T-cell (primary cell): ENCODE results near the gene PLSCR2. TPM values are rescaled to one million over a fixed set of nuclear protein-coding genes. Genes with fewer than 3 reads are reported as not detected.

Source experiments
- ATAC-seq, 4 experiments: fragments of 200-7000 bp in 3 of 4; fragments of 150-1000 bp in 1 of 4; cut with Tn5 transposase; replicated peaks in 1 of 4; 1 replicate in 3 of 4; 2 replicates in 1 of 4; pipeline ENCODE4 v1.10.0; 2021; ENCODE audit warnings: moderate library complexity in 3 of 4, mild to moderate bottlenecking in 2 of 4, moderate number of reproducible peaks in 1 of 4
- CTCF ChIA-PET, 2 donors: fragments of 300-600 bp; sonication (Branson Sonifier 250); formaldehyde crosslinking; loops; one replicate each; lab custom pipeline; 2022; ENCODE audit warnings: antibody characterized with exemption in 2 of 2; lab: Charles Lee
- POLR2A ChIA-PET, 2 donors: fragments of 300-600 bp; sonication (Branson Sonifier 250); formaldehyde crosslinking; loops; one replicate each; lab custom pipeline; 2022; ENCODE audit warnings: antibody characterized with exemption in 2 of 2; lab: Charles Lee
- DNase-seq, 35 experiments: peaks; one replicate each; pipeline versions ENCODE4 v3.0.0 to v3.0.0-alpha.2; 2013 to 2023
- H3K27ac ChIP-seq: one replicate; pipeline ENCODE4 v1.5.1; 2013; ENCODE audit warnings: low read length
- H3K27me3 ChIP-seq, 2 experiments: replicated peaks in 1 of 2; 1 replicate in 1 of 2; 2 replicates in 1 of 2; pipeline versions ENCODE4 v1.6.1 to v1.7.0; 2013; ENCODE audit warnings: low read length in 1 of 2, mixed read lengths in 1 of 2; ENCODE audit not compliant: control insufficient read depth in 2 of 2, insufficient read depth in 2 of 2; ENCODE audit errors: extremely low read depth in 1 of 2
- H3K36me3 ChIP-seq, 2 donors: 1 replicate in 1 of 2; 2 replicates in 1 of 2; pipeline versions ENCODE4 v1.6.1 to v1.7.0; 2013; ENCODE audit warnings: low read length in 1 of 2; ENCODE audit not compliant: control insufficient read depth in 2 of 2, insufficient read depth in 1 of 2; ENCODE audit errors: extremely low read depth in 1 of 2
- H3K4me1 ChIP-seq, 2 experiments: 1 replicate in 1 of 2; 2 replicates in 1 of 2; pipeline versions ENCODE4 v1.6.1 to v1.7.0; 2013; ENCODE audit warnings: low read length in 2 of 2, mixed read lengths in 1 of 2; ENCODE audit not compliant: insufficient read depth in 2 of 2, control insufficient read depth in 1 of 2; ENCODE audit errors: extremely low read depth in 1 of 2
- H3K4me3 ChIP-seq, 2 donors: 1 replicate in 1 of 2; 2 replicates in 1 of 2; pipeline versions ENCODE4 v1.5.1 to v1.7.0; 2013; ENCODE audit warnings: mild to moderate bottlenecking in 2 of 2, low read length in 1 of 2, moderate library complexity in 1 of 2; ENCODE audit not compliant: control insufficient read depth in 1 of 2; ENCODE audit errors: extremely low read depth in 1 of 2
- H3K9me3 ChIP-seq: 2 replicates; pipeline ENCODE4 v1.7.0; 2013
- H3K27ac Mint-ChIP-seq, 2 donors: one replicate each; pipeline ENCODE4 v1.8.0; 2020 to 2021; ENCODE audit warnings: mild to moderate bottlenecking in 2 of 2, mixed read lengths in 2 of 2
- H3K27me3 Mint-ChIP-seq, 2 donors: one replicate each; pipeline ENCODE4 v1.8.0; 2021 to 2022; ENCODE audit warnings: mixed read lengths in 2 of 2
- H3K36me3 Mint-ChIP-seq: one replicate; pipeline ENCODE4 v1.8.0; 2021; ENCODE audit warnings: mixed read lengths
- H3K4me1 Mint-ChIP-seq, 3 donors: one replicate each; pipeline ENCODE4 v1.8.0; 2020 to 2022; ENCODE audit warnings: mixed read lengths in 3 of 3, mild to moderate bottlenecking in 1 of 3
- H3K4me3 Mint-ChIP-seq, 3 donors: one replicate each; pipeline ENCODE4 v1.8.0; 2020 to 2022; ENCODE audit warnings: mild to moderate bottlenecking in 3 of 3, mixed read lengths in 3 of 3, moderate library complexity in 3 of 3
- H3K9me3 Mint-ChIP-seq, 3 donors: one replicate each; pipeline ENCODE4 v1.8.0; 2020 to 2022; ENCODE audit warnings: mixed read lengths in 3 of 3
- WGBS: methylation state at CpG from one replicate; pipeline ENCODE4 v1.1.5; 2013; ENCODE audit warnings: missing lambda C conversion rate; ENCODE audit not compliant: insufficient coverage; 5-methylcytosine and 5-hydroxymethylcytosine counted together
- total RNA-seq, 35 experiments: library from RNA in 6 of 35; stranded (reverse) in 6 of 35; fragments of 120-200 nt in 1 of 35; gene quantifications; one replicate each; pipeline versions ENCODE4 v1.2.1 to v1.2.4 and lab custom pipeline; 2013 to 2026

The PLSCR2 gene
- total RNA-seq, 5 donors from 2014 or later (not counting 1 experiment from before 2014, with no cell fraction given): 0.63 to 1.2 TPM; not detected in 3

DNA sequence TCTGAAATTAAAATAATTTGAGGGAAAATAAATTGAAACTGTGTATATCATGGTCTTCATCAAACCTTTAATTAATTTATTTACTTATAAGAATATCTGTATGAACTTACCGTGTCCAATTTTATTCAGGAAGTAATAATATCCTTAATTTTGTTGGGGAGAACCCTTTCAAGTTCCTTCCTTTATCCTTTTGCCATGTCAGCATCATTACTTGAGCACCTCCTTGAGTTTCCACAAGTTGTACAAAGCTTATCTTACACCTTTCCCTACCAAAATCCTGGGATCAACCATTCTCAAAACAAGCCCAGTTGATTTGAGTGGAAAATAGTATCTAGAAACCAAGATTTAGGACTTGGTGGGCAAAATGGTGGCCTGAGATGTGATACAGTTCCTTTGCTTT lies 37.3 kb downstream of the PLSCR2 start:
- no peaks in the 10 kb centered on the region for H3K4me1 Mint-ChIP-seq
- H3K9me3 Mint-ChIP-seq: peaks cover 8 to 10% (median 9%) of the 10 kb centered on the region in 3 donors
- H3K4me3 ChIP-seq: no peak overlapping the region
- no CpG with 5 or more reads among the region's 1 CpG for WGBS
- no peak overlapping the region for H3K27ac Mint-ChIP-seq
- H3K27me3 Mint-ChIP-seq: no peaks in the 10 kb centered on the region
- no peak for DNase-seq
- H3K36me3 Mint-ChIP-seq: no peaks in the 10 kb centered on the region
- POLR2A ChIA-PET: no interaction called here
- H3K4me3 Mint-ChIP-seq: no peak overlapping the region
- CTCF ChIA-PET: no interaction called here
- H3K4me1 ChIP-seq: no peaks in the 10 kb centered on the region
- no peaks in the 10 kb centered on the region for H3K36me3 ChIP-seq
- H3K27me3 ChIP-seq: no peaks in the 10 kb centered on the region
- ATAC-seq: no peak
- H3K9me3 ChIP-seq: no peaks in the 10 kb centered on the region
- no peak overlapping the region for H3K27ac ChIP-seq

DNA sequence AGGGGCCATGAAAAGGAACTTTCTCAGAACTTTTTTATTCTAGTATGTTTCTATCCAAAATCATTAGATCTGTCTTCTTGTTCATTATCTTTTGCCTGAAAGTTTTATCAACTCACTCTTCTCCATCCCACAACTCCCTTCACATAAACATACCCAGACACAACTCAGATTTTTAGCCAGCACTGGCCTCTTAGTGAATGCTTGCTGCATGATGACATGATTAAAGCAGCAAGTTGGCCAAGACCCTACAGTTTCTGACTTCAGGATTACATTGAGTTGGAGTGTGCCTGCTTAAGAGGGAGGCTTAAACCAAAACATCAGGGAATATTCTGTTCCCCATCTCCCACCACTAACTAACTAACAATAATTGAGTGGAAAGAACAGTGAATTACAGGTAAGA lies 38.1 kb downstream of the PLSCR2 start:
- H3K27ac Mint-ChIP-seq: no peak overlapping the region
- Histone ChIP-seq H3K4me3 (no peak overlapping the region), H3K9me3 (no peaks in the 10 kb centered on the region), H3K27ac (no peak overlapping the region), H3K4me1 (no peaks in the 10 kb centered on the region), H3K27me3 (no peaks in the 10 kb centered on the region), H3K36me3 (no peaks in the 10 kb centered on the region)
- ChIA-PET POLR2A (interaction anchor here (0.6 kb wide), 2 partner anchors 9 to 948 kb away, joined by 3 to 15 read pairs; no protein-coding TSS in a partner anchor), CTCF (no interaction called here)
- peaks cover 5 to 10% (median 10%) of the 10 kb centered on the region in 3 donors for H3K9me3 Mint-ChIP-seq
- no peaks in the 10 kb centered on the region for H3K27me3 Mint-ChIP-seq
- H3K4me1 Mint-ChIP-seq: no peaks in the 10 kb centered on the region
- DNase-seq: no peak
- H3K4me3 Mint-ChIP-seq: no peak overlapping the region
- ATAC-seq: no peak
- no peaks in the 10 kb centered on the region for H3K36me3 Mint-ChIP-seq

GRCh38 chr3:146425341-146425740 lies 44.0 kb downstream of the PLSCR2 start:
- H3K4me3 Mint-ChIP-seq: no peak overlapping the region
- no peak for DNase-seq
- no peaks in the 10 kb centered on the region for H3K9me3 ChIP-seq
- ATAC-seq: no peak
- H3K36me3 Mint-ChIP-seq: no peaks in the 10 kb centered on the region
- no peaks in the 10 kb centered on the region for H3K4me1 Mint-ChIP-seq
- POLR2A ChIA-PET: no interaction called here
- no peak overlapping the region for H3K27ac Mint-ChIP-seq
- H3K4me3 ChIP-seq: no peak overlapping the region
- no peak overlapping the region for H3K27ac ChIP-seq
- no peaks in the 10 kb centered on the region for H3K36me3 ChIP-seq
- H3K9me3 Mint-ChIP-seq: peaks cover 5 to 8% (median 6%) of the 10 kb centered on the region in 3 donors
- 50% methylated on average over 1 of the region's 1 CpG for WGBS
- H3K27me3 ChIP-seq: no peaks in the 10 kb centered on the region
- H3K4me1 ChIP-seq: no peaks in the 10 kb centered on the region
- CTCF ChIA-PET: no interaction called here
- H3K27me3 Mint-ChIP-seq: peaks cover 2 to 6% of the 10 kb centered on the region in 2 donors

- CTCF ChIA-PET: no interaction called here
- H3K27me3 Mint-ChIP-seq: peaks cover 5 to 8% of the 10 kb centered on the region in 2 donors
- ATAC-seq: no peak
- Histone ChIP-seq H3K36me3 (no peaks in the 10 kb centered on the region), H3K4me1 (no peaks in the 10 kb centered on the region), H3K9me3 (no peaks in the 10 kb centered on the region), H3K27me3 (no peaks in the 10 kb centered on the region), H3K27ac (no peak overlapping the region), H3K4me3 (no peak overlapping the region)
- no peak overlapping the region for H3K4me3 Mint-ChIP-seq
- 79% methylated on average over 4 of the region's 5 CpGs for WGBS
- peaks cover 0 to 3% (median 0%) of the 10 kb centered on the region in 3 donors for H3K9me3 Mint-ChIP-seq
- no peak for DNase-seq
- no peak overlapping the region for H3K27ac Mint-ChIP-seq
- no peaks in the 10 kb centered on the region for H3K4me1 Mint-ChIP-seq
- POLR2A ChIA-PET: interaction anchor here in 1 of 2 donors (0.5 kb wide), 1 partner anchor 9 kb away, joined by 3 read pairs; no protein-coding TSS in a partner anchor
- no peaks in the 10 kb centered on the region for H3K36me3 Mint-ChIP-seq
Measured at GRCh38 chr3:146421819-146422759, 47.3 kb downstream of the PLSCR2 start.

DNA sequence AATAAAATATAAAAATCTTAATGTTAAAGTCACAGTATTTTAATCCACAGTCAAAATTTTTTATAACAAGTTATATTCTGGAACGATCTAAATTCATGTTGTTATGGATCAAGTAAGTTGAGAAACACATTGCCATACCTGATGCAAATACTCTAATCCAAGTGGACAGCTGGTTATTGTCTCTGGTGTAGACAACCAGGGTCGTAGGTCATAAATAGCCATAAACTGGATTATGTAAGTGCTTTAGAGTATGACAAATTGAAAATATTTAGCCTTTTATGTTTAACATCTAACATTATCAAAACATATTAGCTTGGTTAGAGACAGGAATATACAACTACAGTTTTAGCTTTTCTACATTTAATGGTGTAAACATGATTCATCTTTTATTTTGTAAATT lies 53.0 kb downstream of the PLSCR2 start:
- DNase-seq (no peak), ATAC-seq (no peak)
- Mint-ChIP-seq H3K4me1 (no peaks in the 10 kb centered on the region), H3K36me3 (no peaks in the 10 kb centered on the region), H3K9me3 (peaks cover 7 to 13% (median 7%) of the 10 kb centered on the region in 3 donors), H3K27ac (no peak overlapping the region), H3K27me3 (peaks cover 3 to 4% of the 10 kb centered on the region in 2 donors), H3K4me3 (no peak overlapping the region)
- H3K9me3 ChIP-seq: no peaks in the 10 kb centered on the region
- ChIA-PET CTCF (no interaction called here), POLR2A (no interaction called here)
- no CpG with 5 or more reads among the region's 2 CpGs for WGBS
- H3K4me1 ChIP-seq: no peaks in the 10 kb centered on the region
- H3K4me3 ChIP-seq: no peak overlapping the region
- H3K36me3 ChIP-seq: no peaks in the 10 kb centered on the region
- no peak overlapping the region for H3K27ac ChIP-seq
- H3K27me3 ChIP-seq: no peaks in the 10 kb centered on the region

DNA sequence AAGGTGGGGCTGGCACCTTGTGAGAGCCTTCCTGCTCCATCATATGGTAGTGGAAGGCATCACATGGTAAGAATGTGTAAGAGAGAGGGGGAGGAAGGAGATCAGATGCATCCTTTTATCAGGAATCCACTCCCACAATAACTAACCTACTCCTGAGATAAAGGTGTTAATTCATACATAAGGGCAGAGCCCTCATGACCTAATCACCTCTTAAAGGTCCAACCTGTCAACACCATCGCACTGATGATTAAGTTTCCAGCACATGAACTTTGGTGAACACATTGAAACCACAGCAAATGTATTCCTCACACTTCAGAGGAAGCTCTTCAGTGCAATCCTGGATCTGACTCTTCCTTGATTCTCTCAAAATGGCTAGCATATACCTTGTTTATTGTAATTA lies 55.4 kb downstream of the PLSCR2 start:
- H3K27ac Mint-ChIP-seq: no peak overlapping the region
- H3K4me1 Mint-ChIP-seq: no peaks in the 10 kb centered on the region
- no peak overlapping the region for H3K4me3 Mint-ChIP-seq
- no CpG with 5 or more reads among the region's 1 CpG for WGBS
- no peaks in the 10 kb centered on the region for H3K4me1 ChIP-seq
- ChIA-PET POLR2A (no interaction called here), CTCF (no interaction called here)
- H3K36me3 ChIP-seq: no peaks in the 10 kb centered on the region
- no peaks in the 10 kb centered on the region for H3K9me3 ChIP-seq
- no peaks in the 10 kb centered on the region for H3K36me3 Mint-ChIP-seq
- H3K4me3 ChIP-seq: no peak overlapping the region
- DNase-seq: no peak
- peaks cover 7 to 14% (median 7%) of the 10 kb centered on the region in 3 donors for H3K9me3 Mint-ChIP-seq
- ATAC-seq: no peak
- H3K27ac ChIP-seq: no peak overlapping the region
- peaks cover 0 to 2% of the 10 kb centered on the region in 2 experiments for H3K27me3 ChIP-seq
- H3K27me3 Mint-ChIP-seq: peaks cover 3% of the 10 kb centered on the region in 2 donors
